Measurements from ENCODE around the gene PTCD1.

PTCD1 gene

GRCh38 chr7:99368750-99369389 lies 69.7 kb downstream of the PTCD1 start:
- no peak for DNase-seq (ENCODE audit: low read depth)
- TF ChIP-seq, protein P1, sequence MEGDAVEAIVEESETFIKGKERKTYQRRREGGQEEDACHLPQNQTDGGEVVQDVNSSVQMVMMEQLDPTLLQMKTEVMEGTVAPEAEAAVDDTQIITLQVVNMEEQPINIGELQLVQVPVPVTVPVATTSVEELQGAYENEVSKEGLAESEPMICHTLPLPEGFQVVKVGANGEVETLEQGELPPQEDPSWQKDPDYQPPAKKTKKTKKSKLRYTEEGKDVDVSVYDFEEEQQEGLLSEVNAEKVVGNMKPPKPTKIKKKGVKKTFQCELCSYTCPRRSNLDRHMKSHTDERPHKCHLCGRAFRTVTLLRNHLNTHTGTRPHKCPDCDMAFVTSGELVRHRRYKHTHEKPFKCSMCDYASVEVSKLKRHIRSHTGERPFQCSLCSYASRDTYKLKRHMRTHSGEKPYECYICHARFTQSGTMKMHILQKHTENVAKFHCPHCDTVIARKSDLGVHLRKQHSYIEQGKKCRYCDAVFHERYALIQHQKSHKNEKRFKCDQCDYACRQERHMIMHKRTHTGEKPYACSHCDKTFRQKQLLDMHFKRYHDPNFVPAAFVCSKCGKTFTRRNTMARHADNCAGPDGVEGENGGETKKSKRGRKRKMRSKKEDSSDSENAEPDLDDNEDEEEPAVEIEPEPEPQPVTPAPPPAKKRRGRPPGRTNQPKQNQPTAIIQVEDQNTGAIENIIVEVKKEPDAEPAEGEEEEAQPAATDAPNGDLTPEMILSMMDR (IDR thresholded peaks at IDR 0.05; ENCODE audit: control insufficient read depth, extremely low read depth, insufficient read depth) = no peak
- H3K4me3 ChIP-seq (ENCODE audit: low read depth, low read length) = no peak overlapping the region
